ENCODE data around the gene CALML3. TPM values are rescaled to one million over a fixed set of nuclear protein-coding genes. Genes with fewer than 3 reads are reported as not detected.

CALML3 gene
- total RNA-seq, 2 donors from 2014 or later = not detected

- Mint-ChIP-seq H3K4me3 (no peak overlapping the region), H3K27me3 (peaks cover under 1 to 8% of the 10 kb centered on the region in 2 donors), H3K4me1 (ENCODE audit: low read depth in 2 of 2) (no peaks in the 10 kb centered on the region), H3K9me3 (no peaks in the 10 kb centered on the region), H3K36me3 (no peaks in the 10 kb centered on the region), H3K27ac (no peak overlapping the region)
- ATAC-seq (peak in 1 of 2 donors; percentile 40), DNase-seq (ENCODE audit: low spot score) (no peak)
Observed at GRCh38 chr10:5485948-5486852, 38.6 kb upstream of the CALML3 start.

GRCh38 chr10:5486853-5487235 lies 37.9 kb upstream of the CALML3 start:
- DNase-seq (ENCODE audit: low spot score) (no peak), ATAC-seq (peak in 1 of 2 donors; percentile 22)
- peaks cover 0 to 5% of the 10 kb centered on the region in 2 donors for H3K27me3 Mint-ChIP-seq
- no peaks in the 10 kb centered on the region for H3K4me1 Mint-ChIP-seq (ENCODE audit: low read depth in 2 of 2)
- H3K36me3 Mint-ChIP-seq = no peaks in the 10 kb centered on the region
- no peak overlapping the region for H3K4me3 Mint-ChIP-seq
- no peaks in the 10 kb centered on the region for H3K9me3 Mint-ChIP-seq
- no peak overlapping the region for H3K27ac Mint-ChIP-seq

- Mint-ChIP-seq H3K27me3 (no peaks in the 10 kb centered on the region), H3K4me3 (no peak overlapping the region), H3K27ac (no peak overlapping the region), H3K4me1 (ENCODE audit: low read depth in 2 of 2) (no peaks in the 10 kb centered on the region), H3K36me3 (no peaks in the 10 kb centered on the region), H3K9me3 (no peaks in the 10 kb centered on the region)
- no peak for DNase-seq (ENCODE audit: low spot score)
- ATAC-seq = peak in 1 of 2 donors; percentile 35
Observed at GRCh38 chr10:5488272-5489161, 36.2 kb upstream of the CALML3 start.

- Mint-ChIP-seq H3K27me3 (no peaks in the 10 kb centered on the region), H3K36me3 (no peaks in the 10 kb centered on the region), H3K4me3 (no peak overlapping the region), H3K4me1 (ENCODE audit: low read depth in 2 of 2) (no peaks in the 10 kb centered on the region), H3K27ac (no peak overlapping the region), H3K9me3 (no peaks in the 10 kb centered on the region)
- no peak for ATAC-seq
- DNase-seq (ENCODE audit: low spot score) = no peak
Observed at GRCh38 chr10:5490032-5490431, 34.7 kb upstream of the CALML3 start.

- H3K9me3 Mint-ChIP-seq = no peaks in the 10 kb centered on the region
- H3K4me3 Mint-ChIP-seq = no peak overlapping the region
- no peak overlapping the region for H3K27ac Mint-ChIP-seq
- DNase-seq (ENCODE audit: low spot score) (no peak), ATAC-seq (no peak)
- no peaks in the 10 kb centered on the region for H3K4me1 Mint-ChIP-seq (ENCODE audit: low read depth in 2 of 2)
- no peaks in the 10 kb centered on the region for H3K27me3 Mint-ChIP-seq
- H3K36me3 Mint-ChIP-seq = no peaks in the 10 kb centered on the region
Observed at GRCh38 chr10:5490698-5491464, 33.9 kb upstream of the CALML3 start.

GRCh38 chr10:5491477-5491876 lies 33.3 kb upstream of the CALML3 start:
- no peak overlapping the region for H3K27ac Mint-ChIP-seq
- H3K4me3 Mint-ChIP-seq = no peak overlapping the region
- no peaks in the 10 kb centered on the region for H3K36me3 Mint-ChIP-seq
- no peaks in the 10 kb centered on the region for H3K9me3 Mint-ChIP-seq
- ATAC-seq (no peak), DNase-seq (ENCODE audit: low spot score) (peak; percentile 39)
- no peaks in the 10 kb centered on the region for H3K27me3 Mint-ChIP-seq
- H3K4me1 Mint-ChIP-seq (ENCODE audit: low read depth in 2 of 2) = no peaks in the 10 kb centered on the region

GRCh38 chr10:5492322-5492855 lies 32.4 kb upstream of the CALML3 start:
- Mint-ChIP-seq H3K4me1 (ENCODE audit: low read depth in 2 of 2) (no peaks in the 10 kb centered on the region), H3K36me3 (no peaks in the 10 kb centered on the region), H3K27ac (no peak overlapping the region), H3K27me3 (no peaks in the 10 kb centered on the region), H3K4me3 (no peak overlapping the region), H3K9me3 (no peaks in the 10 kb centered on the region)
- DNase-seq (ENCODE audit: low spot score) (no peak), ATAC-seq (no peak)

GRCh38 chr10:5492929-5493576 lies 31.7 kb upstream of the CALML3 start:
- no peaks in the 10 kb centered on the region for H3K36me3 Mint-ChIP-seq
- no peaks in the 10 kb centered on the region for H3K4me1 Mint-ChIP-seq (ENCODE audit: low read depth in 2 of 2)
- DNase-seq (ENCODE audit: low spot score) = no peak
- no peak overlapping the region for H3K27ac Mint-ChIP-seq
- H3K27me3 Mint-ChIP-seq = no peaks in the 10 kb centered on the region
- H3K9me3 Mint-ChIP-seq = no peaks in the 10 kb centered on the region
- H3K4me3 Mint-ChIP-seq = no peak overlapping the region
- ATAC-seq = no peak

- no peaks in the 10 kb centered on the region for H3K27me3 Mint-ChIP-seq
- DNase-seq (ENCODE audit: low spot score) (no peak), ATAC-seq (no peak)
- H3K36me3 Mint-ChIP-seq = no peaks in the 10 kb centered on the region
- H3K4me3 Mint-ChIP-seq = no peak overlapping the region
- no peaks in the 10 kb centered on the region for H3K9me3 Mint-ChIP-seq
- H3K4me1 Mint-ChIP-seq (ENCODE audit: low read depth in 2 of 2) = no peaks in the 10 kb centered on the region
- no peak overlapping the region for H3K27ac Mint-ChIP-seq
Observed at GRCh38 chr10:5493691-5494090, 31.1 kb upstream of the CALML3 start.

GRCh38 chr10:5494611-5495010 lies 30.1 kb upstream of the CALML3 start:
- Mint-ChIP-seq H3K4me3 (no peak overlapping the region), H3K27ac (no peak overlapping the region), H3K36me3 (no peaks in the 10 kb centered on the region), H3K4me1 (ENCODE audit: low read depth in 2 of 2) (no peaks in the 10 kb centered on the region), H3K9me3 (no peaks in the 10 kb centered on the region), H3K27me3 (no peaks in the 10 kb centered on the region)
- DNase-seq (ENCODE audit: low spot score) (no peak), ATAC-seq (no peak)

GRCh38 chr10:5496261-5497250 lies 28.2 kb upstream of the CALML3 start:
- no peak overlapping the region for H3K27ac Mint-ChIP-seq
- H3K9me3 Mint-ChIP-seq = no peaks in the 10 kb centered on the region
- H3K27me3 Mint-ChIP-seq = no peaks in the 10 kb centered on the region
- ATAC-seq (no peak), DNase-seq (ENCODE audit: low spot score) (no peak)
- no peaks in the 10 kb centered on the region for H3K36me3 Mint-ChIP-seq
- no peak overlapping the region for H3K4me3 Mint-ChIP-seq
- H3K4me1 Mint-ChIP-seq (ENCODE audit: low read depth in 2 of 2) = no peaks in the 10 kb centered on the region

GRCh38 chr10:5497289-5497688 lies 27.5 kb upstream of the CALML3 start:
- DNase-seq (ENCODE audit: low spot score) (no peak), ATAC-seq (no peak)
- no peaks in the 10 kb centered on the region for H3K36me3 Mint-ChIP-seq
- H3K27me3 Mint-ChIP-seq = no peaks in the 10 kb centered on the region
- no peak overlapping the region for H3K4me3 Mint-ChIP-seq
- no peaks in the 10 kb centered on the region for H3K9me3 Mint-ChIP-seq
- H3K4me1 Mint-ChIP-seq (ENCODE audit: low read depth in 2 of 2) = no peaks in the 10 kb centered on the region
- no peak overlapping the region for H3K27ac Mint-ChIP-seq
